Measurements from ENCODE around the gene PLXNA1. TPM values are rescaled to one million over a fixed set of nuclear protein-coding genes. Genes with fewer than 3 reads are reported as not detected.

The PLXNA1 gene
- total RNA-seq, 4 donors from 2014 or later, result 20.8 to 56.7 (median 27.7) TPM

DNA sequence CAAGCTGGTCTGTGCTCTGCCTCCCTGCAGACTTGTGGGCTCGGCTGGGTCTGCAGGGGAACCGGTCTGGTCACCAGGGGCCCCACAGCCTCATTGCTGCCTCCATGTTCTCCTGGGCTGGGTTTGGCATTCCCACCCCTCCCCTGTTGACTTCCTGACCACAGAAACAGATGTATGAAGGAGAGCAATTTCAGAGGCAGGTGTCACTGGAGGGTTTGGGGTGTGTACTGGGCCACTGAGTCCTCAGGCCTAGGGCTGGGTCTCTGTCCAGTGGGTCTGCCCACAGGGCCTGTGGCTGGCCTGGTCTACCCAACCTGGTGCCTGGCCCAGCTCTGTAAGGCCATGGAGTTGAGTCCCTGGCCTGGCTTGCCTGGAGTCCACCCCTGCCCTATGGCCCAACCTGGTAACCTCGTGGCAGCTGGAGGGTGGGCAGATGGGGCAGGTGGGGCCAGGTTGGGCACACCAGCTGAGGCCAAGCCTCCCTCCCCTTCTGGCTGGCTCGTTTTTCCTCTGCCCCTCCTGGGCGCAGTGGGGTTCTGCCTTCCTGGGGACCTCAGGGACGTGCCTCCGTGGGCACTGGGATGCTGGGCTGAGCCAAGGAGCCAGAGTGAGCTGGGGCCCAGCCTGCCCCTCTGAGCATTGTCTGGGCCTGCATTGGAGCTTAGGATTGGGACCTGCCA is 20.8 kb downstream of the PLXNA1 start:
- Histone ChIP-seq H3K4me3 (no peak overlapping the region), H3K27me3 (no peaks in the 10 kb centered on the region), H3K27ac (no peak overlapping the region), H3K9me3 (no peaks in the 10 kb centered on the region), H3K36me3 (no peaks in the 10 kb centered on the region), H3K4me1 (peaks cover 5 to 19% (median 14%) of the 10 kb centered on the region in 4 donors)
- WGBS, 2 donors (ENCODE audit: low coverage in 1 of 2), result 82% methylated on average over 6 of the region's 7 CpGs; no CpG with 5 or more reads in 1 of the 2 donors
- in situ Hi-C loops (cut with MboI; ENCODE audit: low pct_ligation_motif_present in 1 of 4, low pct_unique_long_range_greater_than_20kb in 1 of 4, low sequenced_read_pairs in 3 of 4) (no loop called here), intact Hi-C loops (cut with DNase I; ENCODE audit: low total_unique reads) (no loop called here)
- TF ChIP-seq, protein P1, sequence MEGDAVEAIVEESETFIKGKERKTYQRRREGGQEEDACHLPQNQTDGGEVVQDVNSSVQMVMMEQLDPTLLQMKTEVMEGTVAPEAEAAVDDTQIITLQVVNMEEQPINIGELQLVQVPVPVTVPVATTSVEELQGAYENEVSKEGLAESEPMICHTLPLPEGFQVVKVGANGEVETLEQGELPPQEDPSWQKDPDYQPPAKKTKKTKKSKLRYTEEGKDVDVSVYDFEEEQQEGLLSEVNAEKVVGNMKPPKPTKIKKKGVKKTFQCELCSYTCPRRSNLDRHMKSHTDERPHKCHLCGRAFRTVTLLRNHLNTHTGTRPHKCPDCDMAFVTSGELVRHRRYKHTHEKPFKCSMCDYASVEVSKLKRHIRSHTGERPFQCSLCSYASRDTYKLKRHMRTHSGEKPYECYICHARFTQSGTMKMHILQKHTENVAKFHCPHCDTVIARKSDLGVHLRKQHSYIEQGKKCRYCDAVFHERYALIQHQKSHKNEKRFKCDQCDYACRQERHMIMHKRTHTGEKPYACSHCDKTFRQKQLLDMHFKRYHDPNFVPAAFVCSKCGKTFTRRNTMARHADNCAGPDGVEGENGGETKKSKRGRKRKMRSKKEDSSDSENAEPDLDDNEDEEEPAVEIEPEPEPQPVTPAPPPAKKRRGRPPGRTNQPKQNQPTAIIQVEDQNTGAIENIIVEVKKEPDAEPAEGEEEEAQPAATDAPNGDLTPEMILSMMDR (IDR thresholded peaks at IDR 0.05), result no peak
- TF ChIP-seq POLR2AphosphoS5 (IDR thresholded peaks at IDR 0.05) (no peak), EP300 (IDR thresholded peaks at IDR 0.05; ENCODE audit: low read depth) (no peak), POLR2A (IDR thresholded peaks at IDR 0.05) (no peak)
- DNase-seq, result no peak

DNA sequence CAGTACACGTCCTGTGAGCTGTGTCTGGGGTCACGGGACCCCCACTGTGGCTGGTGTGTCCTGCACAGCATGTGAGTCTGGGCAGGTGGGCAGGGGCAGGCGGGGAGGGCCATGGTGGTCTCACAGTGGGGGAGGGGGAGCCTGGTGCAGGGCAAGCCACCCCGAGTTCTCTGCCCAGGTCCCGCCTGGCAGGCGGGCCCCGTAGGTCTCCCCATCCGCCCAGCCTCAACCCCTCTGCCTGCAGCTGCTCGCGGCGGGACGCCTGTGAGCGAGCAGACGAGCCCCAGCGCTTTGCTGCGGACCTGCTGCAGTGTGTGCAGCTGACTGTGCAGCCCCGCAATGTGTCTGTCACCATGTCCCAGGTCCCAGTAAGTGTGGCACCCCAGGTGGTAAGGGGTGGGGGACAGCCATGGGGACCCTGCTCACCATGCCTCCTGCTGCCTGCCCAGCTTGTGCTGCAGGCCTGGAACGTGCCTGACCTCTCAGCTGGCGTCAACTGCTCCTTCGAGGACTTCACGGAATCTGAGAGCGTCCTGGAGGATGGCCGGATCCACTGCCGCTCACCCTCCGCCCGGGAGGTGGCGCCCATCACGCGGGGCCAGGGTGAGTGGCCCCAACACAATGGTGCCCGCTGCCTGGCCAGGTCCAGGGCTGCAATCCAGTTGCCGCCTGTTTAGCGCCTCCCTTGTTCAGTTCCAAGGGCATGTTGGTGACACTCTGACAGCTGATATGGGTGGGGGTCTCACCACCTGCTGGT is 21.9 kb downstream of the PLXNA1 start:
- DNase-seq, result no peak
- Histone ChIP-seq H3K27ac (no peak overlapping the region), H3K27me3 (no peaks in the 10 kb centered on the region), H3K36me3 (no peaks in the 10 kb centered on the region), H3K4me1 (peaks cover 0 to 14% (median 10%) of the 10 kb centered on the region in 4 donors), H3K4me3 (no peak overlapping the region), H3K9me3 (no peaks in the 10 kb centered on the region)
- TF ChIP-seq, protein P1 (IDR thresholded peaks at IDR 0.05), result no peak
- TF ChIP-seq EP300 (IDR thresholded peaks at IDR 0.05; ENCODE audit: low read depth), result no peak
- in situ Hi-C loops (cut with MboI; ENCODE audit: low pct_ligation_motif_present in 1 of 4, low pct_unique_long_range_greater_than_20kb in 1 of 4, low sequenced_read_pairs in 3 of 4), result no loop called here
- WGBS, 2 donors (ENCODE audit: low coverage in 1 of 2), result 96% methylated on average over 19 of the region's 32 CpGs; no CpG with 5 or more reads in 1 of the 2 donors
- intact Hi-C loops (cut with DNase I; ENCODE audit: low total_unique reads), result no loop called here

DNA sequence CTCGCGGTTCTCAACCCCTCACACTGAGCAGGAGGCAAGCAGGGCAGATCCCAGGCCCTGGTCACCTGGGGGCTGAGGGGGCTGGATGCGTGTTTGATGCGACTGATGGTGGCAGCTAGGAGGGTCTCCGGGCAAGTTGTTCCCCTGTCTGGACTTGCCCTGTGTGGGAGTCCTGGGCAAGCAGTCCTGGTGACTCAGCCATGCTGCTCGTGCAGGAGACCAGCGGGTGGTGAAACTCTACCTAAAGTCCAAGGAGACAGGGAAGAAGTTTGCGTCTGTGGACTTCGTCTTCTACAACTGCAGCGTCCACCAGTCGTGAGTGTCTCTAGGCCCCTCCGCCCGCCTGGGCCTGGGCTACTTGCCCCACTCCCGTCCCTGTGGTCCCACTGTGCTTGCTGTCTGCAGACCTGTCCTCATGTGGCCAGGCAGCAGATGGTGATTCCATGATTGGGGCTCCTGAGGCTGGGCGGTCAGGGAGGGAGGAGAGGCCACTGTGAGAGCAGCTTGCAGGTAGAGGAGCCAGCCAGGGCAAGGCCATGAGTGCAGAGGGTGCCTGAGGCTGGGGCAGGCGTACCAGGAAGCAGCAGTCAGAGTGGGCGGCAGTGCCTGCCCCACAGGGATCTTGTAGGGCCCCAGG is 23.1 kb downstream of the PLXNA1 start:
- WGBS, 2 donors (ENCODE audit: low coverage in 1 of 2), result 92% methylated on average over 14 of the region's 17 CpGs; no CpG with 5 or more reads in 1 of the 2 donors
- TF ChIP-seq POLR2AphosphoS5 (IDR thresholded peaks at IDR 0.05), result no peak
- TF ChIP-seq, protein P1 (IDR thresholded peaks at IDR 0.05), result no peak
- no peak for TF ChIP-seq POLR2A (IDR thresholded peaks at IDR 0.05)
- TF ChIP-seq EP300 (IDR thresholded peaks at IDR 0.05; ENCODE audit: low read depth), result no peak
- no peaks in the 10 kb centered on the region for H3K27me3 ChIP-seq

DNA sequence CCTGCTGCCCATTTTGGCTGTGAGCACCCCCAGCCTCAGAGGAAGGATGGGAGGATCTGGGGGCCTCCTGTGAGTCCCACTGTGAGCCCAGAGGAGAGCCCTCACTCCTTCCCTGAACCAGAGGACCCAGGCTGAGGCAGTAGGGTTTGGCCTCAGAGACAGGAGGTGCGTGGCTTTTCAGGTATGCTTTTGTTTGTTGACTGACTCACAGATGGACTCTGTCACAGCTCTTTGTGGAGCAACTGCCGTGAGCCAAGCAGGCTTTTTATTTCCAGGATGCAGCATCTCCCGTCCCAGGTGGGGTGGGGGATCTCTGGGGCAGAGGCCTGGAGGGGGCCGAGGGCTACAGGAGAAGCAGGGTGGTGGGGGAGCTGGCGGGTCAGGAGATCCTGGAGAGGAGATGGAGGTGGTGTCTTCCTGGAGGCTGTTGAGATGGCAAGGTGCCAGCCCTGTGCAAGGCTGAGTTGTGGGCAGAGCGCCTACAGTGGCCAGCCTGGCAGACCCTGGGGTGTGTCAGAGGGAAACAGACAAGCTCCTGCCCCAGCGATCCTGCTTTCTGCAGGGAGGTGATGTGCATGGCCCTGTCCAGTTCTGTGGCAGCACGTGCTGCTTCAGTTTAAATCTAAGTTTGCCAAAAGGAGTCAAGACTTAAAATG is 24.0 kb downstream of the PLXNA1 start:
- intact Hi-C loops (cut with DNase I; ENCODE audit: low total_unique reads) (no loop called here), in situ Hi-C loops (cut with MboI; ENCODE audit: low pct_ligation_motif_present in 1 of 4, low pct_unique_long_range_greater_than_20kb in 1 of 4, low sequenced_read_pairs in 3 of 4) (no loop called here)
- 83 to 93% methylated on average over 3 to 8 of the region's 8 CpGs for WGBS, 2 donors (ENCODE audit: low coverage in 1 of 2)
- no peak overlapping the region for H3K4me3 ChIP-seq
- DNase-seq, result no peak
- no peaks in the 10 kb centered on the region for H3K27me3 ChIP-seq
- no peaks in the 10 kb centered on the region for H3K36me3 ChIP-seq
- H3K4me1 ChIP-seq, result peaks cover 0 to 10% (median 7%) of the 10 kb centered on the region in 4 donors
- H3K9me3 ChIP-seq, result no peaks in the 10 kb centered on the region
- no peak overlapping the region for H3K27ac ChIP-seq
- TF ChIP-seq POLR2A (IDR thresholded peaks at IDR 0.05) (no peak), EP300 (IDR thresholded peaks at IDR 0.05; ENCODE audit: low read depth) (no peak), POLR2AphosphoS5 (IDR thresholded peaks at IDR 0.05) (no peak)
- TF ChIP-seq, protein P1 (IDR thresholded peaks at IDR 0.05), result no peak

More for the DNA sequence above, 23.1 kb downstream of the PLXNA1 start:
- in situ Hi-C loops (cut with MboI; ENCODE audit: low pct_ligation_motif_present in 1 of 4, low pct_unique_long_range_greater_than_20kb in 1 of 4, low sequenced_read_pairs in 3 of 4), result no loop called here
- Histone ChIP-seq H3K4me3 (no peak overlapping the region), H3K4me1 (peaks cover 0 to 14% (median 10%) of the 10 kb centered on the region in 4 donors), H3K9me3 (no peaks in the 10 kb centered on the region), H3K27ac (no peak overlapping the region), H3K36me3 (no peaks in the 10 kb centered on the region)
- intact Hi-C loops (cut with DNase I; ENCODE audit: low total_unique reads), result no loop called here
- no peak for DNase-seq

Data from transverse colon (tissue), 4 donors.